HepG2 (cell line): Measurements from ENCODE around the gene DUSP2. TPM values are rescaled to one million over a fixed set of nuclear protein-coding genes. Genes with fewer than 3 reads are reported as not detected.

Experiments
- ATAC-seq: fragments of 200-7000 bp; cut with Tn5 transposase; 3 replicates; pipeline ENCODE4 v1.9.1; 2020; ENCODE audit warnings: mild to moderate bottlenecking, moderate library complexity
- BruUV-seq: library from RNA; stranded (reverse); fragments of 400-500 nt; replicated peaks from 2 replicates; lab custom pipeline; 2021; lab: Mats Ljungman, UMichigan
- CTCF ChIA-PET: fragments of 300-600 bp; formaldehyde crosslinking; extraction: SDS; loops from one replicate; lab custom pipeline; 2021; ENCODE audit warnings: low total read pairs, inconsistent platforms, low intra/inter-chr PET ratio; lab: Yijun Ruan, JAX
- POLR2A ChIA-PET: fragments of 350-600 bp; sonication (Branson Sonifier 250); formaldehyde crosslinking; loops from one replicate; lab custom pipeline; 2020; ENCODE audit warnings: antibody characterized with exemption, inconsistent platforms; lab: Yijun Ruan, JAX
- DNase-seq: peaks from one replicate; pipeline ENCODE4 v3.0.0-alpha.2; 2015; ENCODE audit warnings: low spot score
- FAIRE-seq: peaks from 3 replicates; lab custom pipeline; 2011; peaks lifted over from hg19 to GRCh38; lab: Jason Lieb, UNC
- H2AFZ ChIP-seq: one replicate; pipeline ENCODE4 v1.6.1; 2011; ENCODE audit warnings: low read length, inconsistent platforms
- H3K27ac ChIP-seq: fragments of 300-600 bp; 3 replicates; pipeline ENCODE4 v1.8.0; 2011; ENCODE audit warnings: mixed run types, mild to moderate bottlenecking, mixed read lengths, low read length, inconsistent platforms; ENCODE audit not compliant: insufficient read depth; ENCODE audit errors: extremely low read length
- H3K27me3 ChIP-seq, 2 experiments: fragments of 200-600 bp in 1 of 2; 2 replicates in 1 of 2; 3 replicates in 1 of 2; pipeline versions ENCODE4 v1.6.0 to v1.8.0; 2011; ENCODE audit warnings: low read length in 2 of 2, mild to moderate bottlenecking in 2 of 2, moderate library complexity in 2 of 2, inconsistent platforms in 1 of 2; ENCODE audit not compliant: insufficient read depth in 2 of 2, control insufficient read depth in 1 of 2
- H3K36me3 ChIP-seq, 2 experiments: fragments of 200-600 bp in 1 of 2; replicated peaks in 1 of 2; 2 replicates in 1 of 2; 3 replicates in 1 of 2; pipeline versions ENCODE4 v1.5.1 to v1.8.0; 2011; ENCODE audit warnings: low read length in 2 of 2, inconsistent platforms in 1 of 2; ENCODE audit not compliant: insufficient read depth in 2 of 2, control insufficient read depth in 1 of 2
- H3K4me1 ChIP-seq: 2 replicates; pipeline ENCODE4 v1.5.1; 2012; ENCODE audit warnings: low read length, inconsistent platforms; ENCODE audit not compliant: insufficient read depth
- H3K4me2 ChIP-seq: 2 replicates; pipeline ENCODE4 v1.6.0; 2011; ENCODE audit warnings: low read depth, low read length, inconsistent platforms
- H3K4me3 ChIP-seq, 3 experiments: fragments of 200-600 bp in 1 of 3; sonication (generic), shearing (Covaris generic) in 1 of 3; replicated peaks in 1 of 3; 2 replicates each; pipeline ENCODE4 v1.5.1; 2011 to 2016; ENCODE audit warnings: low read length in 3 of 3, inconsistent platforms in 2 of 3, low read depth in 2 of 3, mild to moderate bottlenecking in 2 of 3, control low read depth in 1 of 3, mixed read lengths in 1 of 3; ENCODE audit not compliant: insufficient read depth in 1 of 3
- H3K79me2 ChIP-seq: one replicate; pipeline ENCODE4 v1.6.1; 2011; ENCODE audit warnings: low read length, inconsistent platforms; ENCODE audit not compliant: insufficient read depth
- H3K9ac ChIP-seq: 2 replicates; pipeline ENCODE4 v1.6.0; 2011; ENCODE audit warnings: mild to moderate bottlenecking, low read depth, low read length, inconsistent platforms; ENCODE audit not compliant: insufficient read depth
- H3K9me3 ChIP-seq: 2 replicates; pipeline ENCODE4 v1.5.1; 2012; ENCODE audit warnings: mild to moderate bottlenecking, low read length
- H4K20me1 ChIP-seq: 2 replicates; pipeline ENCODE4 v1.6.0; 2011; ENCODE audit warnings: inconsistent platforms, mild to moderate bottlenecking, low read length, moderate library complexity; ENCODE audit not compliant: insufficient read depth
- ARHGAP35 ChIP-seq: sonication (generic); formaldehyde crosslinking; IDR thresholded peaks from 2 replicates; pipeline ENCODE4 v1.9.0; 2022; ENCODE audit warnings: mild to moderate bottlenecking, inconsistent platforms, moderate library complexity, missing genetic modification reagents, borderline replicate concordance
- ARNTL ChIP-seq: sonication (generic); formaldehyde crosslinking; IDR thresholded peaks from 2 replicates; pipeline ENCODE4 v1.4.0; 2020; ENCODE audit warnings: mild to moderate bottlenecking, missing genetic modification reagents
- ATM ChIP-seq: fragments of 450-650 bp; IDR thresholded peaks from 2 replicates; pipeline ENCODE4 v1.7.1; 2017; ENCODE audit warnings: mild to moderate bottlenecking, borderline replicate concordance
- NR2C2 ChIP-seq: sonication (generic); formaldehyde crosslinking; IDR thresholded peaks from 2 replicates; pipeline ENCODE4 v1.4.0; 2020; ENCODE audit warnings: missing genetic modification reagents, mild to moderate bottlenecking, moderate library complexity, borderline replicate concordance
- TRAFD1 ChIP-seq: sonication (generic); formaldehyde crosslinking; IDR thresholded peaks from 2 replicates; pipeline ENCODE4 v1.5.1; 2020; ENCODE audit warnings: missing genetic modification reagents, mild to moderate bottlenecking, borderline replicate concordance
- U2AF1 ChIP-seq: fragments of 200-400 bp; formaldehyde crosslinking; optimal IDR thresholded peaks from 2 replicates; pipeline ENCODE3; 2017; ENCODE audit warnings: mild to moderate bottlenecking, low read depth, low read length
- ZNF414 ChIP-seq: sonication (generic); formaldehyde crosslinking; IDR thresholded peaks from 2 replicates; pipeline ENCODE4 v1.5.0; 2020; ENCODE audit warnings: missing genetic modification reagents
- ZNF576 ChIP-seq: sonication (generic); formaldehyde crosslinking; IDR thresholded peaks from 2 replicates; pipeline ENCODE4 v1.4.0; 2020; ENCODE audit warnings: mild to moderate bottlenecking, missing genetic modification reagents
- WGBS: methylation state at CpG from one replicate; pipeline ENCODE4 v1.1.6; 2017; ENCODE audit warnings: low lambda C conversion rate; 5-methylcytosine and 5-hydroxymethylcytosine counted together
- in situ Hi-C: cut with HindIII; loops from 2 replicates; pipeline ENCODE4 v1.10.0; 2017; ENCODE audit warnings: low pct_unique_long_range_greater_than_20kb; ENCODE audit not compliant: extremely low pct_ligation_motif_present
- intact Hi-C: fragments of 100-400 bp; cut with micrococcal nuclease; formaldehyde crosslinking; loops from one replicate; pipeline ENCODE4 v1.10.0; 2022; ENCODE audit not compliant: unreplicated experiment
- polyA plus RNA-seq, 8 experiments: library from polyadenylated mRNA; depleted of rRNA in 3 of 8; stranded (reverse) in 7 of 8; unstranded in 1 of 8; fragments of >200 nt; fragmentation: Illumina TruSeq in 4 of 8; extraction: Trizol in 4 of 8; gene quantifications; 2 replicates each; pipeline versions ENCODE4 v1.2.1 to v1.2.3, GENCODE V29; 2011 to 2016; ENCODE audit warnings: low read depth in 4 of 8, missing spikeins in 1 of 8, mixed read lengths in 1 of 8; ENCODE audit not compliant: insufficient read depth in 1 of 8
- total RNA-seq, 5 experiments: library from RNA; depleted of rRNA; stranded (reverse); fragments of >200 nt; fragmentation: Illumina TruSeq; extraction: Trizol; gene quantifications; 2 replicates each; pipeline ENCODE4 v1.2.3, GENCODE V29; 2016; ENCODE audit warnings: low read depth in 1 of 5

Gene DUSP2
- total and polyA plus RNA-seq, 2 of the 13 experiments (the other 11 are each of a cell fraction or from before 2014, with no cell fraction given) = not detected

GRCh38 chr2:96131152-96131812 is 14.0 kb downstream of the DUSP2 start:
- Histone ChIP-seq H3K9me3 (no peaks in the 10 kb centered on the region), H3K4me1 (no peaks in the 10 kb centered on the region), H3K27ac (no peak overlapping the region), H3K27me3 (peaks cover 25 to 69% of the 10 kb centered on the region in 2 experiments), H3K4me3 (no peak overlapping the region), H3K4me2 (no peak overlapping the region), H3K9ac (no peak overlapping the region), H3K79me2 (no peaks in the 10 kb centered on the region), H2AFZ (no peak overlapping the region), H3K36me3 (no peaks in the 10 kb centered on the region), H4K20me1 (no peaks in the 10 kb centered on the region)
- WGBS = 38% methylated on average over 10 of the region's 10 CpGs
- ChIA-PET POLR2A (no interaction called here), CTCF (no interaction called here)
- TF ChIP-seq ZNF414 (CRISPR knock-in tag) (no peak), NR2C2 (no peak), ARNTL (no peak), ARHGAP35 (no peak), TRAFD1 (CRISPR knock-in tag) (no peak), ZNF576 (CRISPR knock-in tag) (no peak), U2AF1 (no peak), ATM (no peak)
- BruUV-seq = no TSS peak
- in situ Hi-C loops (loop anchor here (25.0 kb wide), 1 partner anchor 381 kb away; the partner anchor contains the start of gene NEURL3), intact Hi-C loops (no loop called here)
- ATAC-seq (no peak), DNase-seq (no peak), FAIRE-seq (no peak)
